ENCODE measurements around the gene TRAPPC2.
A peak's percentile ranks its signal among the peaks of the same experiment; 100 is the strongest.
"Not testable (repeated sequence)": the region's sequence is repeated elsewhere in the genome, so short reads cannot be mapped to it uniquely, and the experiment has no call there.

The TRAPPC2 gene

GRCh38 chrX:13697455-13697854 is 37.0 kb downstream of the TRAPPC2 start:
- DNase-seq: no peak

GRCh38 chrX:13695601-13696115 is 38.8 kb downstream of the TRAPPC2 start:
- DNase-seq: no peak

GRCh38 chrX:13694983-13695382 is 39.4 kb downstream of the TRAPPC2 start:
- no peak for DNase-seq

- no peak for DNase-seq
These were observed 40.1 kb downstream of the TRAPPC2 start for GRCh38 chrX:13694359-13694758.

- no peak for DNase-seq
These were observed 41.0 kb downstream of the TRAPPC2 start for GRCh38 chrX:13693341-13693961.

GRCh38 chrX:13692771-13693231 is 41.6 kb downstream of the TRAPPC2 start:
- no peak for DNase-seq

GRCh38 chrX:13691841-13692371 is 42.5 kb downstream of the TRAPPC2 start:
- no peak for DNase-seq

- DNase-seq: no peak
These were observed 43.6 kb downstream of the TRAPPC2 start for GRCh38 chrX:13690836-13691235.

- no peak for DNase-seq
These were observed 44.6 kb downstream of the TRAPPC2 start for GRCh38 chrX:13689741-13690211.

- peak; percentile 92 for DNase-seq
These were observed 45.3 kb downstream of the TRAPPC2 start, which contains the start of gene RAB9A for GRCh38 chrX:13688958-13689740. TSS of gene RAB9A (plus strand) at chrX:13689128. CDS start at chrX:13708747, 19,619 bp downstream.

- DNase-seq: no peak
These were observed 45.9 kb downstream of the TRAPPC2 start for GRCh38 chrX:13688384-13688957.

GRCh38 chrX:13687203-13687602 is 47.2 kb downstream of the TRAPPC2 start:
- no peak for DNase-seq

GRCh38 chrX:13685126-13685763 is 49.2 kb downstream of the TRAPPC2 start:
- no peak for DNase-seq

GRCh38 chrX:13684361-13684760 is 50.1 kb downstream of the TRAPPC2 start:
- DNase-seq: no peak

GRCh38 chrX:13681595-13681994 is 52.8 kb downstream of the TRAPPC2 start:
- no peak for DNase-seq

- DNase-seq: not testable (repeated sequence)
These were observed 54.7 kb downstream of the TRAPPC2 start for GRCh38 chrX:13679700-13680099.

GRCh38 chrX:13676885-13677284 is 57.5 kb downstream of the TRAPPC2 start:
- DNase-seq: no peak

- DNase-seq: no peak
These were observed 61.4 kb downstream of the TRAPPC2 start for GRCh38 chrX:13673016-13673415.

- no peak for DNase-seq
These were observed 64.2 kb downstream of the TRAPPC2 start for GRCh38 chrX:13670197-13670596.

GRCh38 chrX:13669755-13670154 is 64.7 kb downstream of the TRAPPC2 start:
- DNase-seq: not testable (repeated sequence)

- DNase-seq: no peak
These were observed 65.1 kb downstream of the TRAPPC2 start for GRCh38 chrX:13669246-13669737.

- no peak for DNase-seq
These were observed 66.5 kb downstream of the TRAPPC2 start for GRCh38 chrX:13667919-13668318.

- DNase-seq: no peak
These were observed 67.6 kb downstream of the TRAPPC2 start for GRCh38 chrX:13666836-13667235.
